Smooth muscle cell (in vitro differentiated cells): ENCODE measurements around the gene SPATA19. TPM values are rescaled to one million over a fixed set of nuclear protein-coding genes. Genes with fewer than 3 reads are reported as not detected.
A peak's percentile ranks its signal among the peaks of the same experiment; 100 is the strongest.

Source experiments
- DNase-seq: peaks from one replicate; lab custom pipeline; 2025; ENCODE audit not compliant: unreplicated experiment; lab: John Stamatoyannopoulos, UW
- H2AFZ ChIP-seq: fragments of 200-600 bp; sonication (generic); 2 replicates; pipeline ENCODE4 v1.6.0; 2016; ENCODE audit warnings: antibody characterized with exemption, low read depth, mild to moderate bottlenecking
- H3F3A ChIP-seq: fragments of 200-600 bp; sonication (generic); 2 replicates; pipeline ENCODE4 v1.6.0; 2017; ENCODE audit warnings: antibody characterized with exemption, low read depth
- H3K27ac ChIP-seq: fragments of 200-600 bp; sonication (generic); 2 replicates; pipeline ENCODE4 v1.5.1; 2016; ENCODE audit warnings: low read depth, mild to moderate bottlenecking
- H3K27me3 ChIP-seq: fragments of 200-600 bp; sonication (generic); 2 replicates; pipeline ENCODE4 v1.6.1; 2016; ENCODE audit warnings: low read depth, mild to moderate bottlenecking
- H3K36me3 ChIP-seq: fragments of 200-600 bp; sonication (generic); 2 replicates; pipeline ENCODE4 v1.5.1; 2016; ENCODE audit warnings: low read depth
- H3K4me1 ChIP-seq: fragments of 200-600 bp; sonication (generic); 2 replicates; pipeline ENCODE4 v1.5.1; 2016; ENCODE audit warnings: low read depth
- H3K4me2 ChIP-seq: fragments of 200-600 bp; sonication (generic); 2 replicates; pipeline ENCODE4 v1.6.0; 2016; ENCODE audit warnings: mild to moderate bottlenecking
- H3K4me3 ChIP-seq: fragments of 200-600 bp; sonication (generic); 2 replicates; pipeline ENCODE4 v1.5.1; 2016; ENCODE audit warnings: mild to moderate bottlenecking
- H3K79me2 ChIP-seq: fragments of 200-600 bp; sonication (generic); 2 replicates; pipeline ENCODE4 v1.6.0; 2016; ENCODE audit warnings: low read depth, mild to moderate bottlenecking
- H3K9ac ChIP-seq: fragments of 200-600 bp; sonication (generic); 2 replicates; pipeline ENCODE4 v1.6.0; 2016; ENCODE audit warnings: low read depth
- H3K9me3 ChIP-seq: fragments of 200-600 bp; sonication (generic); replicated peaks from 2 replicates; pipeline ENCODE4 v1.5.1; 2016; ENCODE audit warnings: low read depth
- H4K20me1 ChIP-seq: fragments of 200-600 bp; sonication (generic); 2 replicates; pipeline ENCODE4 v1.6.0; 2016; ENCODE audit warnings: low read depth
- WGBS: methylation state at CpG from one replicate; pipeline ENCODE4 v1.1.7; 2016; ENCODE audit warnings: low lambda C conversion rate; 5-methylcytosine and 5-hydroxymethylcytosine counted together
- polyA plus RNA-seq: library from polyadenylated mRNA; unstranded; fragments of >200 nt; fragmentation: Nextera tagmentation; extraction: Ambion mirVana; gene quantifications from 2 replicates; pipeline ENCODE4 v1.2.1, GENCODE V29; 2016
- total RNA-seq: library from RNA; depleted of rRNA; stranded (reverse); fragments of >200 nt; gene quantifications from 2 replicates; pipeline ENCODE4 v1.2.3, GENCODE V29; 2014
- TF ChIP-seq, protein P1 (sequence below): fragments of 200-600 bp; sonication (generic); IDR thresholded peaks from 2 replicates; pipeline ENCODE4 v1.5.1; 2017; ENCODE audit warnings: borderline replicate concordance, mild to moderate bottlenecking, antibody characterized with exemption; ENCODE audit not compliant: insufficient read depth, poor library complexity, severe bottlenecking

The SPATA19 gene
- total and polyA plus RNA-seq, 2 experiments from 2014 or later = 0.76 TPM; not detected in 1

DNA sequence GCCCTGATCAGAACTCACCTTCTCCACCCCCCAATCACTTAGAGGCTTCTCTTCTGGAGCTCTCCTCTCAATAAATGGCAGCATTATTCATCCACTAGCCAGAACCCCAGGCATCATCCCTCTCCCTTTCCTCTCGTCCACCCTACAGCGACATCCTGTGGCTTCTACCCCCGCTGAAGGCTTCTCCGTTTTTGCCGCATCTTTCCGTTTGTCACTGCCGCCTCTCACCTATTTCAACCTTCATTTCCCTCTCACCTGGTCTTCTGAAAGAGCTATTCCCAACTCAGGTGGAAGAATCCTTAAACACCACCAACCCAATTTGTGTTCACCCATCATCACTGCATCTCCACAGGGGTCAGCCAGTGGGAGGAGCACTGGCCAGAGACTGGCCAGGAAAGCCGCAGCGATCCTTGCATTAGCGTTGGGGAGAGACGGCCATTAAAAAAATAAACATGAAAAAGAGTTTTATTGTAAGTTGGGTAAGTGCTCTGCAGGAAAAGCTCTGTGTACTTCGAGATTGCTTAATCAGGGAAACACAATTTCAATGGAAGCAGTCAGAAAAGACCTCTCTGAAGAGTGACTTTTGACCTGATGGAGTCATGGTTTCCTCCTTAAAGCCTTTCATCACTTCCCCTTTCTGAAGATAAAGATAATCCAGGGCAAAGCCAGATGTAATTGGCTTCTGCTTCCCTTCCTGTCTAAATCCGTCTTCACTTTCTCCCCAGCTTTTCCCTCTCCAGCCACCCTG, 36.7 kb downstream of the SPATA19 start:
- H3K4me2 ChIP-seq = peak overlapping the region; percentile 21
- peaks cover 10% of the 10 kb centered on the region for H3F3A ChIP-seq
- H3K27me3 ChIP-seq = no peaks in the 10 kb centered on the region
- no peak overlapping the region for H2AFZ ChIP-seq
- DNase-seq = no peak
- TF ChIP-seq, protein P1, sequence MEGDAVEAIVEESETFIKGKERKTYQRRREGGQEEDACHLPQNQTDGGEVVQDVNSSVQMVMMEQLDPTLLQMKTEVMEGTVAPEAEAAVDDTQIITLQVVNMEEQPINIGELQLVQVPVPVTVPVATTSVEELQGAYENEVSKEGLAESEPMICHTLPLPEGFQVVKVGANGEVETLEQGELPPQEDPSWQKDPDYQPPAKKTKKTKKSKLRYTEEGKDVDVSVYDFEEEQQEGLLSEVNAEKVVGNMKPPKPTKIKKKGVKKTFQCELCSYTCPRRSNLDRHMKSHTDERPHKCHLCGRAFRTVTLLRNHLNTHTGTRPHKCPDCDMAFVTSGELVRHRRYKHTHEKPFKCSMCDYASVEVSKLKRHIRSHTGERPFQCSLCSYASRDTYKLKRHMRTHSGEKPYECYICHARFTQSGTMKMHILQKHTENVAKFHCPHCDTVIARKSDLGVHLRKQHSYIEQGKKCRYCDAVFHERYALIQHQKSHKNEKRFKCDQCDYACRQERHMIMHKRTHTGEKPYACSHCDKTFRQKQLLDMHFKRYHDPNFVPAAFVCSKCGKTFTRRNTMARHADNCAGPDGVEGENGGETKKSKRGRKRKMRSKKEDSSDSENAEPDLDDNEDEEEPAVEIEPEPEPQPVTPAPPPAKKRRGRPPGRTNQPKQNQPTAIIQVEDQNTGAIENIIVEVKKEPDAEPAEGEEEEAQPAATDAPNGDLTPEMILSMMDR = no peak
- peaks cover 12% of the 10 kb centered on the region for H3K4me1 ChIP-seq
- H3K9ac ChIP-seq = no peak overlapping the region
- no peaks in the 10 kb centered on the region for H3K79me2 ChIP-seq
- no peak overlapping the region for H3K27ac ChIP-seq
- no peaks in the 10 kb centered on the region for H3K36me3 ChIP-seq
- no peaks in the 10 kb centered on the region for H3K9me3 ChIP-seq
- no peak overlapping the region for H3K4me3 ChIP-seq
- no peaks in the 10 kb centered on the region for H4K20me1 ChIP-seq
- 39% methylated on average over 13 of the region's 13 CpGs for WGBS

DNA sequence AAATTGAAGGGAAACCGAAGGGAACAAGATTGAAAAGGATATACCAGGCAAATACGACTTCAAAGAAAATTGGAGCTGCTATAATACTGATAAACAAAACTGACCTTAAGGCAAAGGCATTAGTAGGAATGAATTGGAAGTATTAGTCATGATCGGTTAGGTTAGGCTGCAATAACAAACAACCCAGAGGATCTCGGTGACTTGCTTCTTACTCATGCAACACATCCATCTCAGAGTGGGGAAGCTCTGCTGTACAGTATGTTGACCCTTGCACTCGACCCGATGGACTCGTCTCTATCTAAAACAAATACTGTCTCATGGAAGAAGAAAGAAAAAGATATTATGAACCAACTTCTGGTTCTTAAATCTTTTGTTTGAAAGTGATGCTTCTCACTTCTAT, 42.3 kb downstream of the SPATA19 start:
- H3K36me3 ChIP-seq = no peaks in the 10 kb centered on the region
- TF ChIP-seq, protein P1 = no peak
- H3K4me2 ChIP-seq = no peak overlapping the region
- WGBS = 80% methylated on average over 7 of the region's 7 CpGs
- no peaks in the 10 kb centered on the region for H3K9me3 ChIP-seq
- H2AFZ ChIP-seq = no peak overlapping the region
- no peaks in the 10 kb centered on the region for H3F3A ChIP-seq
- H3K79me2 ChIP-seq = no peaks in the 10 kb centered on the region
- no peak overlapping the region for H3K4me3 ChIP-seq
- peaks cover 33% of the 10 kb centered on the region for H3K27me3 ChIP-seq
- H3K9ac ChIP-seq = no peak overlapping the region
- H3K4me1 ChIP-seq = no peaks in the 10 kb centered on the region
- no peak overlapping the region for H3K27ac ChIP-seq
- no peak for DNase-seq
- no peaks in the 10 kb centered on the region for H4K20me1 ChIP-seq

DNA sequence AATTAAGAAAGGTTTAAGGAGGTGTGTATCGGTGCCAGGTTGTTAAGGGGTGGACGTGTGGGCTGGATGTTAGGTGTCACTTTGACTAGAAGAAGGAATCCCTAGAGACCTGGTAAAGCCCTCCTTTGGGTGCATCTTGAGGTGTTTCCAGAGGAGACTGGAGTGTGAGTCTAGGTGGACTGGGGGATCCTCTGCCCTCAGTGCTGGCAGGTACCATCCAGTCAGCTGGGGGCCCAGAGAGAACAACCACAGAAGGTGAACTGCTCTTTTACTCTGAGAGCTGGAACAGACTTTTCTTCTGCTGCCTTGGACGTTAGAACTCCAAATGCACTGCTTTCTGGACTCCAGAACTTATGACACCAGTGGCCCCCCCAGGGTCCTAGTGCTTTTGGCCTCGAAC, 44.0 kb downstream of the SPATA19 start:
- H3K9ac ChIP-seq = no peak overlapping the region
- H3K79me2 ChIP-seq = no peaks in the 10 kb centered on the region
- 84% methylated on average over 4 of the region's 4 CpGs for WGBS
- no peaks in the 10 kb centered on the region for H3K4me1 ChIP-seq
- no peak overlapping the region for H3K27ac ChIP-seq
- peaks cover 40% of the 10 kb centered on the region for H3K27me3 ChIP-seq
- no peaks in the 10 kb centered on the region for H4K20me1 ChIP-seq
- H3K9me3 ChIP-seq = no peaks in the 10 kb centered on the region
- no peak overlapping the region for H3K4me2 ChIP-seq
- H2AFZ ChIP-seq = no peak overlapping the region
- TF ChIP-seq, protein P1 = no peak
- H3K36me3 ChIP-seq = no peaks in the 10 kb centered on the region
- H3K4me3 ChIP-seq = no peak overlapping the region
- DNase-seq = no peak
- no peaks in the 10 kb centered on the region for H3F3A ChIP-seq

DNA sequence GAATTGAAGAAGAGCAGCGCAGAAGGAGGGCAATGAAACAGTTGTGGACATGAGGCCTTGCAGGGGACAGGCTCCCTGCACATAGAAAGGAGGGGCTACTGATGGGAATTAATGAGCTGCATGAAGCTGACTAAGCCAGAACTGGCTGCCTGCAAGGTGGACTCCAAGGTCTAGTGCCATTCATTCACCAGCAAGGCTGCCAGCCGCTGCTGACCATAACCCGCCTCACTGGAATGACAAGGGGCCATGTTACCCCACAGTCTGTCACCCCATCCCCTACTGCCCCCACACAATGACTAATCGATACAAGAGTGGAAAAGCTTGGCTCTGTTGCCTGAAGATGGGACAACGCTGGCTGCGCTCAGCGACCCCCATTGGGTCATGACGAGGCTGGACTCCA, 44.6 kb downstream of the SPATA19 start:
- Histone ChIP-seq H3K4me1 (no peaks in the 10 kb centered on the region), H3K9me3 (no peaks in the 10 kb centered on the region), H2AFZ (no peak overlapping the region), H3K4me2 (no peak overlapping the region), H3K9ac (no peak overlapping the region), H3K4me3 (no peak overlapping the region), H4K20me1 (no peaks in the 10 kb centered on the region), H3K36me3 (no peaks in the 10 kb centered on the region), H3K79me2 (no peaks in the 10 kb centered on the region), H3K27me3 (peaks cover 40% of the 10 kb centered on the region), H3F3A (no peaks in the 10 kb centered on the region), H3K27ac (no peak overlapping the region)
- TF ChIP-seq, protein P1 = no peak
- no peak for DNase-seq
- WGBS = 98% methylated on average over 8 of the region's 8 CpGs
